ENCODE measurements around the gene HHATL.
A peak's percentile ranks its signal among the peaks of the same experiment; 100 is the strongest.

HHATL gene

DNA sequence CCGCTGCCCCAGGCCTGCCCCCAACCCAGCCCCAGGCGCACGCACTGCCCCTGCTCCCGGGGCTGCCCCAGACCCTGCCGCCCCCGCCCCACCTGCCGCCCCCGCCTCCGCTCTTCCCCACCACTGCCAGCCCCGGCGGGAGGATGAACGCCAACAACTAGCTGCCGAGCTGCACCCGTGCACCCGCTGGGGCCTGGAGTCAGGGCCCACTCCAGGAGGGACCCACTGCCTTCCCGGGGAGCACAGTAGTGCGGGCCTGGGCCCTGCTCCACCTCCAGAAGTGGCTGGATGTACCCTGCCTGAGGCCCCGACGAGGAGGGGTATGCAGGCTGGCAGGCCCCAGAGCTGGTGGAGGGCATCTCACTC, 38.2 kb downstream of the HHATL start:
- DNase-seq (ENCODE audit: low spot score), result no peak

DNA sequence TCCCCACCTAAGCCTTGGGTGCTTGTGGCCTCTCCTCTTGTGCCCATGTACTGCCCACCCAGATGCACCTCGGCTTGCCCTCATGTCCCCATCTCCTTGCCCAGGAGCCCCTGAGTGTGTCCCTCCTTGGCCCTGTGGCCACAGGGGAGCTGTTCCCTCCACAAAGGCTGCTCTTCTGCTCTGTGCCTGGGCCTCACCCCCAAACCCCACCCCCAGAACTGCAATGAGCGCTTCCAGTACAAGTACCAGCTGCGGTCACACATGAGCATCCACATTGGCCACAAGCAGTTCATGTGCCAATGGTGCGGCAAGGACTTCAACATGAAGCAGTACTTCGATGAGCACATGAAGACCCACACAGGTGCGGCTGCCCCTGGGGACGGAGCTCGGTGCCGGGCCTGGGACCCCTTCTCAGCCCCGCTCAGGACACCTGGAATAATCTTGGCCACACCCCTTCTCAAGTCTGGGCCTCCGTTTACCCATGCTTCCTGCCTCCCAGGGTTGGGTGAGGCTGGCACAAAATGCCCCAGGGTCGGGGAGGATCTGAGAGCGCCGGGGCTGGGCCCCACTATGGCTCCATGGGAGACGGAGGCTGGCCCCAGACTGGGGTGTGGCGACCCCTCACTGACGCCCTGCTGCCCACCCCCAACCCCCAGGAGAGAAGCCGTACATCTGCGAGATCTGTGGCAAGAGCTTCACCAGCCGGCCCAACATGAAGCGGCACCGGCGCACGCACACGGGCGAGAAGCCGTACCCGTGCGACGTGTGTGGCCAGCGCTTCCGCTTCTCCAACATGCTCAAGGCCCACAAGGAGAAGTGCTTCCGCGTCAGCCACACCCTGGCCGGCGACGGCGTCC, 38.8 kb downstream of the HHATL start:
- no peak for DNase-seq (ENCODE audit: low spot score)

DNA sequence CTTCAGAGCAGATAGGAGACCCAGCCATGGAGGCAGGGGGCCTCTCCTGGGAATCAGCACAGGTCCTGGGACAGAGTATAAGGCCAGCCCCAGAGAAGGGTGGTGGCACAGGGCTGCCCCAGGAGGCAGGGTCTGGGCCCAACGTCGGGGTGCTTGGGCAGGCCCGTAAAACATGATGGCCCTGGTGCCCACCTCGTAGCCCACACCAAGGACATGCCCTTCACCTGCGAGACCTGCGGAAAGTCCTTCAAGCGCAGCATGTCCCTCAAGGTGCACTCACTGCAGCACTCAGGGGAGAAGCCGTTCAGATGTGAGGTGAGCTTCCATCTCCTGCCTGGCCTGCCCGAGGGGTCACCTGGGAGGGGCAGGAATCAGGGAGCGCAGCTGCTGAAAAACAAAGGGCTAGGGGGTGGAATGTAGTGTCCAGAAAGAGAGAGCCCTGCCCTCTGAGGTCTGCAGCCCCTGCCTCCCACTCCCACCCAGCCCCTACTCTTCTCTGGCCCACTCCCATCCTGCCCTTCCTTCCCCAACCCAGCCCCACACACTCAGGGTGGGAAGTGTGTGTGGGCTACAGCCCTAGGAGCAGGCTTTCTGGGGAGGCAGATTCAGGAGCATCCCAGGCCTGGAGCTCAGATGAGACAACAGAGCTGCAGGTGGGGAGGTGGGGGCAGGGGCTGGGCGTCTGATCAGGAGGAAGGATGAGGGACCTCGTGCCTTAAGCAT, 39.6 kb downstream of the HHATL start:
- DNase-seq (ENCODE audit: low spot score), result no peak

DNA sequence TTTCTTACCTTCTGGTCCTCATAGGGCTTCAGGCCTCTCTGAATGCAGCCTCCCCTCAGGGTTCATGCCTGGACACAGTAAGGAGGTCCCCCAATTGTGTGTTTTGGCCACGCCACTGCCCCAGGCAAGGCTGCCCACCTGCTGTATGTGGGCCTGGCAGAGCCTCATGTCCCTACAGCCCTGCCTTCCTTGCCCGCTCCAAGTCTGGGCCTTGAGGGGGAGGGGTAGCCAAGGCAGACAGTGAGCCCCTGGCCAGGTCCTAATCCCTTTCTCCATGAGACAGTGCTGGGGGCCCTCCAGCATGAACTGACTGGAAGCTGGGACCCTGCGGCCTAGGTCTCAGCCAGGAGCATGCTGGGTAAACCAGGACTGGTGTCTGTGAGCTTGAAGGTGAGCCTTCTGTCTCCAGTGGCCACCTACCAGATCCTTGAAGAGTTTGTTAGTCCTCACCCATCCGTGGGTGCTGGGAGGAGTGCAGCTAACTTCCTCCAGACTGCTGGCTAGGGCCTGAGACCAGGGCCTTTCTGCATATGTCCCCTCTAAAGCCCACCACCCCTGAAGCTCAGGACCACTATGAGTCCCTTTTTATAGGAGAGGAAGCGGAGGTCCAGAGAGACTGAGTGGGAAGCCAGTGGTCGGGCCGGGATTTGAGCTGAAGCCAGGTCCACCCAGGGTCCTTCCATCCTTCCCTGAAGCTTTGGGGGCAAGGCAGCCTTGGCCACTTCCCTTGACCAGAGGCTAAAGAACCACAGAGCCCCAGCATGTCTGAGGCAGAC, 40.4 kb downstream of the HHATL start:
- DNase-seq (ENCODE audit: low spot score), result no peak

DNA sequence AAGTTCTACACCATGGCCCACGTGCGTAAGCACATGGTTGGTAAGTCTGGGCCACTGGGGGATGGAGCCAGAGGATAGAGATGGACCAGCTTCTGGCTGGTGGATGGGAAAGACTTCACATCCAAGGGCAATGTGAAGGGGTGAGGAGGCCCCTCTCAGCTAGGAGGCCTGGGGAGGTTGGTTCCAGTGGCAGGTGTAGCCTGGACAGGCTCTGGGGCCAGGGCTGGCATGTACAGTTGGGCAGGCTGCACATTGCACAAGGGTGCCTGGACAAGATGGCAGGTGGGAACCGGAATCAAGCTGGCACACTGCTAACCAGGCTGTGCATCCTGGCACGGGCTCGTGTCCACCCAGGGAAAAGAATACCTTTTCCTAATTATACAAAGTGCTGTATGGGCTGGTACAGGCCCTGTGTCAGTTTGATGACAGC, 41.0 kb downstream of the HHATL start:
- DNase-seq (ENCODE audit: low spot score), result no peak

DNA sequence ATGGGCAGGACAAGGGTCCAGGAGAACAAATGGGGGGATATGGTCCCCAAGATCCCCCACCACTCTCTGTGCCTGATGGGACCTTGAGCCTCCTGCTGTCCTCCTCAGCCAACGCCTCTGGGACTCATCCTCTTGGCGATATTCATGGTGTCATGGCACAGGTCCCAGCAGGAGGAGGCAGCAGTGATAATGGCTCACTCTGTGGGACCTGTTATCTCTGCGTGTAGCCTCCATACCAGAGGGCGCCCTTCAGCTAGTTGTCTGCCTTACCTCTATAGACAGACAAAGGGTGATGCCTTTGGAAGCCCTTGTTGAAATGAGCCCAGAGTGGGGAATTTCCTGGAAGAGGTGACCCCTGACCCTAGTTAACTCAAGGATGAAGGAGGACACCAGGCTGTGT, 41.7 kb downstream of the HHATL start:
- DNase-seq (ENCODE audit: low spot score), result no peak

DNA sequence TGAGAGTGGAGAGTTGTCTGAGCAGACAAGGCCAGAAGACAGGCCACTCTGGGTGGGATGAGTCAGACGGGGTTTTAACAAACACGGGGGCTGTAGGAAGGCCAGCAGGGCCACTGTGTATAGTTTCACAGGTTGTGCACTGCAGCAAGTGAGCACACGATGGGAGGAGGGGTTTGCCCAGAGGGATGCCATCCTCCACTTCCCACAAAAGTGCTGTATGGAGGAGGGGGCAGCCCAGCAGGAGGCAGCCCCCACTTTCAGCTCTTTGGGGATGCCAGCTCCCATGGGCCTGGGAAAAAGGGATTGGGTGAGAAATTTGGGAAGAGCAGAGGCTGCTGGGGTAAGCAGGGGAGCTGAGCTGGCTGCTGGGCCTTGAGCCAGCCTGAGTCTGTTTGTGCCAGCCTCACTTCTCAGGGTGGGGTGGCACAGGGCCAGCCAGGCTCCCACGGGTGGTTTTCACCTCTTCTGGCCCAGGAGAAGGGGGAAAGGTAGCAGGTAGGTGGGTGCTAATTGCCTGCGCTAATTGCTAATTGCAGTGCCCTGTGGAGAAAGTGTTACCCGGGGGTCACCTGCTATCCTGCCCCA, 42.4 kb downstream of the HHATL start:
- no peak for DNase-seq (ENCODE audit: low spot score)

DNA sequence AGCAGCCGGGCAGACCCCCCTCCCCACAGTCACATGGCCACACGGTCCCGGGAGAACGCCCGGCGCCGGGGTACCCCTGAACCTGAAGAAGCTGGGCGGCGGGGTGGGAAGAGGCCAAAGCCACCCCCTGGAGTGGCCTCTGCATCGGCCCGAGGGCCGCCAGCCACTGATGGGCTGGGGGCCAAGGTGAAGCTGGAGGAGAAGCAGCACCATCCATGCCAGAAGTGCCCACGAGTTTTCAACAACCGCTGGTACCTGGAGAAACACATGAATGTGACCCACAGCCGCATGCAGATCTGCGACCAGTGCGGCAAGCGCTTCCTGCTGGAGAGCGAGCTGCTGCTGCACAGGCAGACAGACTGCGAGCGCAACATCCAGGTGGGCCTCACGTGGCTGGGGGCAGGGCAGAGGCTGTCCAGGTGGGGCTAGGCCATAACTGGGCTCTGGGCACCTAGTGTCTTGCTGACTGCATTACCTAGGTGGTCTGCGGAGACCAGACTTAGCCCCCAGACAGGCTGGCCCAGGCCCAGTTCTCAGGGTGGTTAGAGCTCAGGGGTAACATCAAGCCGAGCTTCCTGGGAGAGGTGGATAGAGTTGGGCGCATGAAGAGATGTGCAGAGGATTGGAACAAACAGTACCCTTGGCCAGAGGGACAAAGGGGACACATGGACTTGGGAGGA, 43.0 kb downstream of the HHATL start:
- no peak for DNase-seq (ENCODE audit: low spot score)

DNA sequence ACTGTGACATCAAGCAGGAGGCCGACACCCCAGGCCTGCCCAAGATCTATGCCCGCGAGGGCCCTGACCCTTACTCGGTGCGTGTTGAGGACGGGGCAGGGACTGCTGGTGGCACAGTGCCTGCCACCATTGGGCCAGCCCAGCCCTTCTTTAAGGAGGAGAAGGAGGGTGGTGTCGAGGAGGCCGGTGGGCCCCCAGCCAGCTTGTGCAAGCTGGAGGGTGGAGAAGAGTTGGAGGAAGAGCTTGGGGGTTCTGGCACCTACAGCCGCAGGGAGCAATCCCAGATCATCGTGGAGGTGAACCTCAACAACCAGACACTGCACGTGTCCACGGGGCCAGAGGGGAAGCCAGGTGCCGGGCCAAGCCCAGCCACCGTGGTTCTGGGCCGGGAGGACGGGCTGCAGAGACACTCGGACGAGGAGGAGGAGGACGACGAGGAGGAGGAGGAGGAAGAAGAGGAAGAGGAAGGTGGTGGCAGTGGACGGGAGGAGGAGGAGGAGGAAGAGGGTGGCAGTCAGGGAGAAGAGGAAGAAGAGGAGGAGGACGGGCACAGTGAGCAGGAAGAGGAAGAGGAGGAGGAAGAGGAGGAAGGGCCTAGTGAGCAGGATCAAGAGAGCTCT, 43.7 kb downstream of the HHATL start:
- DNase-seq (ENCODE audit: low spot score), result no peak

DNA sequence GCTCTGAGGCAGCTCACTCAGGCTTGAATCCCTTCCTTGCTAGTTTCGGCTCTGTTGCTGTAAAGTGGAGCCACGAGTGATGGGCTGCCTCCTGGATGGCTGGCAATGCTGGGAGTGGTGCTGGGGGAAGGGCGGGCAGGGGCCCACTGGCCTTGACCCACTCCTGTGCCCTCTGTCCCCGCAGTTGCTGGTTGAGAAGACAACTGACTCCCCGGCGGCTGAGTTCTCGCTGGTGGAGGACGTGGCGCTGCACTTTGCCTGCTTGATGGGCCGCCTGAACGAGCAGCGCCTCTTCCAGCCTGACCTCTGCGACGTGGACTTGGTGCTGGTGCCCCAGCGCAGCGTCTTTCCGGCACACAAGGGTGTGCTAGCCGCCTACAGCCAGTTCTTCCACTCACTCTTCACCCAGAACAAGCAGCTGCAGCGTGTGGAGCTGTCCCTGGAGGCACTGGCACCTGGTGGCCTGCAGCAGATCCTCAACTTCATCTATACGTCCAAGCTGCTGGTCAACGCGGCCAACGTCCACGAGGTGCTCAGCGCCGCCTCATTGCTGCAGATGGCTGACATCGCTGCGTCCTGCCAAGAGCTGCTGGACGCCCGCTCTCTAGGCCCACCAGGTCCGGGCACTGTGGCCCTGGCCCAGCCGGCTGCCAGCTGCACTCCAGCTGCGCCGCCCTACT, 44.4 kb downstream of the HHATL start:
- no peak for DNase-seq (ENCODE audit: low spot score)

DNA sequence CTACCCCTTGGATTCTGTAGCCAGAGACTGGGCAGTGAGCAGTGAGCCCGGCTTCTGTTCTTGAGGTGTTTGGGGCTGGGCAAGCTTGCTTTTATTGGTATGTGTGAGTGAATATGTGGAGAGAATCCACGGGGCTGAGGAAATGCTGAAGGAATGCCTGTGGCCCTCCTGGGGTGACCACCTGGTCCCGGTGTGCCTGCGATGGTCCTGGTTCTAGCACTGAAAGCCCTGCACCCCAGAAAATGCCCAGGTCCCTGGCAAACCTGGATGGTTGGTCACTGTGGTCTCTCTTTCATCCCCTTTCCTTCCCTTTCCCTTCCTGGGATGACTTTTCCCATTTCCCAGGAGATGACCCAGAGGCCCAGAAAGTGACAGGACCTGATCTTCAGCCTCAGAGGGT, 44.9 kb downstream of the HHATL start:
- no peak for DNase-seq (ENCODE audit: low spot score)

DNA sequence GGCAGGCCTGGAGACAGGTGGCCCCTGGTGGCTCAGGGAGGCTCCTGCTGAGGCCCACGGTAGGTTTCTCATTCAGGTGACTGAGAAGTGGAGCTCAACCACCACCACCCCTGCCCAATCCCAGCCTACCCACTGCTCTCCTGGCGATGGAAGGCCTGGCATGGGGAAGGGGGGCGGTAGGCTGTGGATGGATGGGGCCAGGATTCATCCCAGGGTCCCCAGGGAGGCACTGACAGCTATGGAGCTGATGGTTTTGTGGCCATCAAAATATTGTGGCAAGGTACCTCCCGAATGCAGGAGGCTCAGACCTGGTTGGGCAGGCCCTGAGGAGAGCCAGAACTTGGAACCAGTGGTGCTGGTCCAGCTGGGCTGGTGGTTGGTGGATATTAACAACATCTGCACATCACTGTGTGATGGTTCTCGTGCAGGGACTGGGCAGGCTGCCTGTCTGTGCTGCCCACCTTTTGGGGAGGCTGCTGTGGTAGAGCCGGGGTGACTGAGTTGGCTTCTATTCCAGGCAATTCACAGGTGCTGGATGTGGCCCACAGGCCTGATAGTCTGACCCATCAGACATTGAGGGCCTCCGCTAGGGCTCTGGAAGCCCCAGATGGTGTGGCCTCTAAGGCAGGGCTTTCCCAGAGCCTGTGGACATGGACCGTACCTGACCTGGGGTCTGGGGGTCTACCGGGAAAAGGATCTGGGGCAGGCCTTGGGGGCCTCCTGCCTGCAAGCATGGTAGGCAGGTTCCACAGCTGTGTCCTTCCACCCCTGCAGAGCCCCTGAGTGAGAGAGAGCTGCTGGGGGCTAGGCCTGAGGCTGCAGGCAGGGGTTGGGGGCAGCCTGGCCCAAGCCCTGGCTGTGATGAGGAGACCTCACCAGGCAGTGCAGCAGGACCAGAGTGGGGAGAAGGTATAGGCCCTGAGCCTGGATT, 45.7 kb downstream of the HHATL start:
- DNase-seq (ENCODE audit: low spot score), result no peak

DNA sequence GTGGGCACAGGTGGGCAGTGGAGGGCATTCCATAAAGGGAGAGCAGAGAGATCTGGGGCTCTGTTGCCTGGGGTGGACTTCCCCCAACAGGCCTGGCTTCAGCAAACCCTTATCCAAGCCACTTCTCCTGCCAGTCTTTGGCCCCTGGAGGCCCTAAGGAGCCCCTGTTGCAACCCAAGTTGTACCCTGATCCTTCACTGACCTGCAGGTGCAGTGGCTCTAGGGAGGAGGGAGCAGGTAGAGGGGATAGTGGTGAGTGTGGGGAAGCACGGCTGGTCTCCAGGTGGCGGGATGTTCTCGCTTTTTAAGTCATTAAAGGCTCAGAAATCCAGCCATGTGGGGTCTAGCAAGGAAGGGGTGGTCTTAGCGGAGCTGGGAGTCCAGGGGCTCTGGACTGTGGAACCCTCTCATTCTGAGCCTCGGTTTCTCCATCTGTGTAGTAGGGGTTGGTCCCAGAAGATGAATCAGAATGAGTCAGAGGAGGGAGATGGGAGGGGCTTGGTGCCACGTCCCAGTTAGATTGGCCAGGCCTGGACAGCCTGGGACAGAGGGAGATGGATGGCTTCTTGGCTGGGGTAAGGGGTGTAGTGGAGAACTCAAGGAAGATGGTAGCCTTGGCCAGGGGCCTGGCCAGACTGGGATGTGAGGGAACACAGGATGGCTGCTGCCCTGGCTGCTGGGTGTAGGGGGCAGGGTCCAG, 46.5 kb downstream of the HHATL start:
- no peak for DNase-seq (ENCODE audit: low spot score)

DNA sequence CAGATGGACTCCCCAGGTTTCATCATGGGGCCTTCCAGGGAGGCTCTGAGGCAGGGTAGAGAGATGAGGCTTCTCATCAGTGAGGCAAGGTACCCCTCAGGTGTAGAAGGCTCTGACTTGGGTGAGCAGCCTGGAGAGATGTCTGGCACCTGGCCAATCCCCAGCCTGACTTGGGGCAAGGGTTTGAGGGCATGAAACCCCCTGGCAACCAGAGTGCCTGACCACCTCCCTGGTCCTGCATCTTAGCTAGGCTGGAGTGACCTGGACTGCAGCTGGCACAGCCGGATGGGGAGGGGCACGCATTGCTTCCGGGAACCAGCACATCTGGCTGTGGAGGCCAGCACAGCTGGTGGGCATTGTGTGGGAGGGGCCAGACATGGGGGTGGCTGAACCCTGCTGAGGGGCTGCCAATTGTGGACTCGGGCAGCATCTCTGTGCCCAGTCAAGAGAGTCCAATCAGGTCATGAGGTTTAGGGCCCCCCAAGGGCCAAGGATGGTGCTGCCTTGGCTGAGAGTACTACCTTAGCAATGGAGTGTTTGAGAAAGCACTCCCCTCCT, 47.2 kb downstream of the HHATL start:
- DNase-seq (ENCODE audit: low spot score), result no peak

DNA sequence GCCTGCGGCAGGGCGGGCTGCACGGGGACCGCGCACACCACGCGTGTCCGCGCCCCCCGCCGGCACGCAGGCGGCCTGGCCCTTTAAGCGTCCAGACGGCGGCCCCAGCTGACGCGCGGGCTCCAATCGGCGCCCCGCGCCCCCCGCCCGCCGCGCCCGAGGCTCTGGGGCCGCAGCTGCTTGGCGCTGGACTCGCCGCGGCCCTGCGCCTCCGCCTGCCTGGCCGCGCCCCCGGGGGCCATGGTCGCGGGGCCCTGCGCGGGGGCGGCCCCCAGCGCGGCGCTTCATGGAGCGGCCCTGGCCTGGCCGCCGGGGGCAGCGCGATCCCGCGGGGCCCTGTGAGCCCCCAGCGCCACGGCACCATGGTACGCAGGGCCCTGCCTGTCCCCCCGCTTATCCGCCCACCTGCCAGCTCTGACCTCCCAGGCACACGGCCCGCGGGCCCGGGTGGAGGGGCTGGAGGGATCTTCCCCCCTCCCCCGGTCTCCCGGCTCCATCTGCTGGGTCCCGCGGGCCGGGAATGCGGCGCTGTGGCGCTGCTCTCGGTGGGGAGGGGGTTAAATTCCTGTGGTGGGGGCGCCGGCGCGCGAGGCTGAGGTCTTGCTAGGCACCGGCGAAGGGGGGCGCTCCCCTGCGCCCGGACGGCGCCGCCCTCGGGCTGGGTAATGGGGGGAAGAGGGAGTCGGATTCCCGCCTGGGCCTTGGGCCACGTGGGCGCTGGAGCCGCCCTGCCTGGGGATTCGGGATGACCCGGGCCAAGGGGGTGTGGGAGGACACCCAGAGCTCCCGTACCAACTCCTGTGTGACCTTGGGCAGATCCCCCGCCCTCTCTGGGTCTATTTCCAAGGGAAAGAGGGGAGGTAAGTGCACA, 48.0 kb downstream of the HHATL start:
- peak; percentile 59 for DNase-seq (ENCODE audit: low spot score)

DNA sequence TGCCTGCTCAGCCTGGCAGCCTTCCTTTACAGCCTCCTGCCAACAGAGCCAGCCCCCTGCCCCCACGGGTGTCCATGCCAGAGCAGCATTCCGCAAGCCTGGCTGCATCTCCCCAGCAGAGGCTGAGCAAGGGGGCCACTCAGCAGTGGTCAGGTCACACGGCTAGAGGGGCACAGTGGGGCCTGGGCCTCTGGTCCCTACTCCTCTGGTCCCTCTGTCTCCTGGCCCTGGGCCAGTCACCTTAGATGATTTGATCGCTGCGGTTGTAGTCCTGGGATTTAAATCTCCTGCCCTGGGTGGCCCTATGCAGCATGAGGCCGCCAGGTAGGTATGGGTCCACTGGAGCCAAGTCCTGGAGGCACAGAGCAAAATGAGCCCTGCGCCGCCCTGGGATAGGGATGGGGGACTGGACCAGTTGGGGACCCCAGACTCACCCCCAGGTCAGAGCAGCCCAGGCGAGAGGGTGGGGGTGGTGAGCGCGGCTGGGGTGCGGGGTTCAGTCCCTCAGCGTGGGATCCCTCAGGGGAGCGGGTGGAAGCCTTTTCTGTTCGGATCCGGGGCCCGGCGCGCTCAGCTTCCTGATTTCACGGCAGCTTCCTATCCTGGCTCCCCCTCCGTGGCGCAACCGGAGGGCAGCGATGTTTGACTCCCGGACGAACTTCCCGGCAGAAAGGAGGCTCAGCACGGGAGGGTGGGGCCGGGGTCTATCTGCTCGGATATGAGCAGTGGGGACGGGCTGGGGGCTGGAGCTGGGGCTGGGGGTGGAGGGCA, 48.9 kb downstream of the HHATL start, which contains the start of gene ZBTB47:
Gene ZBTB47, plus strand, starts transcription at position 138 of the 771 bp plus-strand sequence. CDS start 4,659 bp downstream, outside the sequence.
- peak; percentile 30 for DNase-seq (ENCODE audit: low spot score)

DNA sequence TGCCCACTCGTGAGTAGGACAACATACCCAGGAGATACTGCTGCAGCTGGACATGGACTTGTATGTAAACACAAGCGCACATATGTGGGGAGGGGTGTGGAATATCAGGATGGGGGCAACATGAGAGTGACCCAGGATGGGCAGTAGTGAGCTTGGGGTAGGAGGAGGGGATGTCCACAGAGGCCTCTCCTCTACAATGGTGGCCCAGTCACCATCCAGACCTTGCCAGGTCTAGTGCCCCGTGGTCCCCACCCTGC, 49.4 kb downstream of the HHATL start:
- no peak for DNase-seq (ENCODE audit: low spot score)
